GM18951 (cell line): Measurements from ENCODE around the gene IKZF5.

Experiments
- POLR2A ChIP-seq: IDR thresholded peaks from 4 replicates; pipeline ENCODE4 v1.6.1; 2011; ENCODE audit warnings: mild to moderate bottlenecking; ENCODE audit not compliant: insufficient read length, insufficient read depth; ENCODE audit errors: extremely low read depth
- in situ Hi-C: fragments of 300-500 bp; cut with MboI; formaldehyde crosslinking; loops from one replicate; pipeline ENCODE4 v1.12.0; 2022; ENCODE audit warnings: low sequenced_read_pairs, mixed read lengths, inconsistent platforms; ENCODE audit not compliant: unreplicated experiment

The IKZF5 gene

GRCh38 chr10:122983898-122984297 lies 24.7 kb downstream of the IKZF5 start:
- in situ Hi-C loops, result no loop called here
- no peak for TF ChIP-seq POLR2A

- TF ChIP-seq POLR2A, result no peak
- in situ Hi-C loops, result no loop called here
Measured at GRCh38 chr10:122981066-122981464, 27.5 kb downstream of the IKZF5 start.

GRCh38 chr10:122980209-122981065 lies 28.2 kb downstream of the IKZF5 start, which contains the start of gene PSTK:
TSS of gene PSTK (plus strand) at chr10:122980401. CDS start at chr10:122980480, 79 bp downstream.
- peak; percentile 79 for TF ChIP-seq POLR2A
- in situ Hi-C loops, result no loop called here

GRCh38 chr10:122974543-122975064 lies 34.0 kb downstream of the IKZF5 start:
- no peak for TF ChIP-seq POLR2A
- in situ Hi-C loops, result no loop called here

- in situ Hi-C loops, result no loop called here
- TF ChIP-seq POLR2A, result no peak
Measured at GRCh38 chr10:122974023-122974422, 34.6 kb downstream of the IKZF5 start.

- TF ChIP-seq POLR2A, result no peak
- in situ Hi-C loops, result no loop called here
Measured at GRCh38 chr10:122968698-122969097, 39.9 kb downstream of the IKZF5 start.

GRCh38 chr10:122966879-122967278 lies 41.7 kb downstream of the IKZF5 start:
- no peak for TF ChIP-seq POLR2A
- in situ Hi-C loops, result no loop called here

GRCh38 chr10:122962405-122962804 lies 46.2 kb downstream of the IKZF5 start:
- in situ Hi-C loops, result no loop called here
- TF ChIP-seq POLR2A, result no peak

- in situ Hi-C loops, result no loop called here
- TF ChIP-seq POLR2A, result no peak
Measured at GRCh38 chr10:122957474-122957873, 51.1 kb downstream of the IKZF5 start.

GRCh38 chr10:122955892-122956291 lies 52.7 kb downstream of the IKZF5 start:
- no peak for TF ChIP-seq POLR2A
- in situ Hi-C loops, result no loop called here

GRCh38 chr10:122954731-122955050 lies 53.9 kb downstream of the IKZF5 start:
- TF ChIP-seq POLR2A, result no peak
- in situ Hi-C loops, result no loop called here

GRCh38 chr10:122953902-122954730 lies 54.5 kb downstream of the IKZF5 start, which contains the start of gene C10orf88:
TSS of gene C10orf88 (minus strand) at chr10:122954227. CDS start at chr10:122954178, 49 bp downstream.
- in situ Hi-C loops, result no loop called here
- peak; percentile 74 for TF ChIP-seq POLR2A

- TF ChIP-seq POLR2A, result no peak
- in situ Hi-C loops, result no loop called here
Measured at GRCh38 chr10:122949296-122949695, 59.3 kb downstream of the IKZF5 start.
